ENCODE data around the gene B3GNT5. TPM values are rescaled to one million over a fixed set of nuclear protein-coding genes. Genes with fewer than 3 reads are reported as not detected.

The B3GNT5 gene
- total and polyA plus RNA-seq, 2 donors (not counting 1 experiment from before 2014, with no cell fraction given), result 0.07 to 0.37 TPM

DNA sequence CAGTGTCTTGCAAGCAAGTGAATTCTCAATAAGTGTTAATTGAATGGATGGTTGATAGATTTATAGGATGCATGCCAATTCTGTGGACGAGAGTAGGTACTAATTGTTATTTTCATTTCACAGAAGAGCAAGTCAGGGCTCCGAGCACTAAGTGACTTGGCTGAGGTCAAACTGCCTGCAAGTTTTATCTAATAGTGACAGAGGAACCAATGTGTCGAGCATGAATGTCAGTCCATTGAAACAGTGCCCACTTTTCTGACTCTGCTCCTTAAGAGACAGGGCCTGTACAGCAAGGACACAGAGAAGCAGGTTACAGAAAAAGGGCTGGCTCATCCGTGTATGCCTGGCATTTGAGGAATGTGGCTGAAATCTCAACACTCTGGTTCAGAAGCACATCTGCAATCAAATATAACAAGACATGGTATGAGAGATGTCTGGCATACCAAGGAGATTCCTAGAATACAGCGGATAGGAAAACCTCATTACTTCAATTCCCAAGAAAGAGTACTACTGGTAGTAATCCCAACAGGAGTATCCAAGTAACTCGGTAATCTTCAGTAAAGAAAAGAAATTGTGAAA lies 6.0 kb upstream of the B3GNT5 start:
- Histone ChIP-seq H2AFZ (ENCODE audit: insufficient read depth, low read depth, low read length, poor library complexity, severe bottlenecking) (no peak overlapping the region), H3K79me2 (ENCODE audit: control insufficient read depth, insufficient read depth, low read length) (no peaks in the 10 kb centered on the region), H3K36me3 (replicated peaks in 1 of 2; ENCODE audit: control extremely low read depth in 1 of 2, control insufficient read depth in 1 of 2, extremely low read depth in 1 of 2, insufficient read depth in 2 of 2, low read length in 1 of 2) (no peaks in the 10 kb centered on the region), H4K20me1 (ENCODE audit: control insufficient read depth, insufficient read depth, low read length, poor library complexity, severe bottlenecking) (no peaks in the 10 kb centered on the region), H3K4me3 (ENCODE audit: control extremely low read depth in 1 of 5, extremely low read depth in 1 of 5, insufficient read depth in 1 of 5, low read depth in 2 of 5, low read length in 4 of 5) (no peak overlapping the region), H3K27me3 (replicated peaks in 1 of 4; ENCODE audit: control extremely low read depth in 1 of 4, control insufficient read depth in 3 of 4, insufficient read depth in 4 of 4, low read length in 3 of 4) (peaks cover 0 to 45% (median 14%) of the 10 kb centered on the region in 4 experiments), H3K27ac (ENCODE audit: low read length in 2 of 2) (no peak overlapping the region), H3K4me2 (replicated peaks; ENCODE audit: low read depth, low read length, poor library complexity, severe bottlenecking) (no peak overlapping the region), H3K9me3 (ENCODE audit: control extremely low read depth in 1 of 3, control insufficient read depth in 2 of 3, insufficient read depth in 1 of 3, low read length in 2 of 3) (peaks cover 2 to 16% (median 15%) of the 10 kb centered on the region in 3 donors), H3K4me1 (ENCODE audit: control insufficient read depth in 2 of 2, insufficient read depth in 2 of 2, low read length in 2 of 2) (no peaks in the 10 kb centered on the region), H3K9ac (ENCODE audit: low read length) (no peak overlapping the region)
- POLR2A ChIA-PET, result no interaction called here
- peaks cover 5% of the 10 kb centered on the region for H3K9me3 Mint-ChIP-seq (ENCODE audit: insufficient read depth)
- TF ChIP-seq, protein P1, sequence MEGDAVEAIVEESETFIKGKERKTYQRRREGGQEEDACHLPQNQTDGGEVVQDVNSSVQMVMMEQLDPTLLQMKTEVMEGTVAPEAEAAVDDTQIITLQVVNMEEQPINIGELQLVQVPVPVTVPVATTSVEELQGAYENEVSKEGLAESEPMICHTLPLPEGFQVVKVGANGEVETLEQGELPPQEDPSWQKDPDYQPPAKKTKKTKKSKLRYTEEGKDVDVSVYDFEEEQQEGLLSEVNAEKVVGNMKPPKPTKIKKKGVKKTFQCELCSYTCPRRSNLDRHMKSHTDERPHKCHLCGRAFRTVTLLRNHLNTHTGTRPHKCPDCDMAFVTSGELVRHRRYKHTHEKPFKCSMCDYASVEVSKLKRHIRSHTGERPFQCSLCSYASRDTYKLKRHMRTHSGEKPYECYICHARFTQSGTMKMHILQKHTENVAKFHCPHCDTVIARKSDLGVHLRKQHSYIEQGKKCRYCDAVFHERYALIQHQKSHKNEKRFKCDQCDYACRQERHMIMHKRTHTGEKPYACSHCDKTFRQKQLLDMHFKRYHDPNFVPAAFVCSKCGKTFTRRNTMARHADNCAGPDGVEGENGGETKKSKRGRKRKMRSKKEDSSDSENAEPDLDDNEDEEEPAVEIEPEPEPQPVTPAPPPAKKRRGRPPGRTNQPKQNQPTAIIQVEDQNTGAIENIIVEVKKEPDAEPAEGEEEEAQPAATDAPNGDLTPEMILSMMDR (IDR thresholded peaks at IDR 0.05), result no peak
- no peak for TF ChIP-seq EZH2 (IDR thresholded peaks at IDR 0.05; ENCODE audit: borderline replicate concordance, insufficient read depth, low read depth, low read length, poor library complexity, severe bottlenecking)
- H3K27me3 Mint-ChIP-seq, result peaks cover 40% of the 10 kb centered on the region
- WGBS (ENCODE audit: insufficient coverage), result 92% methylated on average over 3 of the region's 6 CpGs
- CTCF ChIA-PET, result no interaction called here
- intact Hi-C loops (cut with micrococcal nuclease), result no loop called here
- no peak overlapping the region for H3K4me3 Mint-ChIP-seq
- H3K4me1 Mint-ChIP-seq, result no peaks in the 10 kb centered on the region
- DNase-seq (no peak), ATAC-seq (ENCODE audit: low read depth) (no peak)
- no peak overlapping the region for H3K27ac Mint-ChIP-seq

DNA sequence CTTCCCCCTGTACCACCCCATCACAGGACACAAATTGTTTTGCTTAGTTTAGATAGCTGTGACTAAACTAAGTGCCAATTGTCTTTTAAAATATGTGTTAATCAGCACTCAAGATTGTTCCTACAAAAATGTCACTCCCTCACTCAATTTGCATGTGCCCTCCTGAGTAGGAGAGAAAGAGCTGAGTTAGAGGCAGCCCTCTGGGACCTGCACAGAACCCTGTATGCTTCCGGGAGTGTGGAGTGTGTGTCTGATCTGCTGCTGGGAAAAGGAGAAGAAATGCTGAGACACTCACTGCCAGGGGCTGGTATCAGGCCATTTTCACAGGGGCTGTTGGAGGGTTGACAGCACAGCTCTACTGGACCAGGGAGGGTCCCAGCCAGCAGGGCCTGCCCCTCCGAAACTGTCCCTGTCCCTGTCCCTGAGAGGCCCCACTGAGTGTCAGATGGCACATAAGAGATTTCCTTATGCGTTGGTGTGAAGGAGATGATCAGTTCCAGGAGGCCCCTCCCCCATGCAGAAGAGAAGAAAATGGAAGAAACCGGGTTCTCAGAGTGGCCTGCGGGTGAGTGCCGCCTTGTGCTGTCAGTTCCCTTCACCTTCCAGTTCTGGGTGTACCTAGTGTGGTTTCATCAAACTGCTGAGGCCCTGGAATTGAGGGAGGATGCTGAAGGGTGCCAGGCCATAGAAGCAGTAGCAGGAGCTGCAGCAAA lies 3.9 kb upstream of the B3GNT5 start:
- Histone ChIP-seq H3K4me3 (ENCODE audit: control extremely low read depth in 1 of 5, extremely low read depth in 1 of 5, insufficient read depth in 1 of 5, low read depth in 2 of 5, low read length in 4 of 5) (no peak overlapping the region), H3K4me1 (ENCODE audit: control insufficient read depth in 2 of 2, insufficient read depth in 2 of 2, low read length in 2 of 2) (peaks cover 8 to 9% of the 10 kb centered on the region in 2 donors), H3K27me3 (replicated peaks in 1 of 4; ENCODE audit: control extremely low read depth in 1 of 4, control insufficient read depth in 3 of 4, insufficient read depth in 4 of 4, low read length in 3 of 4) (peaks cover 0 to 46% (median 27%) of the 10 kb centered on the region in 4 experiments), H3K9ac (ENCODE audit: low read length) (no peak overlapping the region), H4K20me1 (ENCODE audit: control insufficient read depth, insufficient read depth, low read length, poor library complexity, severe bottlenecking) (no peaks in the 10 kb centered on the region), H3K4me2 (replicated peaks; ENCODE audit: low read depth, low read length, poor library complexity, severe bottlenecking) (no peak overlapping the region), H3K36me3 (replicated peaks in 1 of 2; ENCODE audit: control extremely low read depth in 1 of 2, control insufficient read depth in 1 of 2, extremely low read depth in 1 of 2, insufficient read depth in 2 of 2, low read length in 1 of 2) (no peaks in the 10 kb centered on the region), H3K27ac (ENCODE audit: low read length in 2 of 2) (no peak overlapping the region), H2AFZ (ENCODE audit: insufficient read depth, low read depth, low read length, poor library complexity, severe bottlenecking) (no peak overlapping the region), H3K79me2 (ENCODE audit: control insufficient read depth, insufficient read depth, low read length) (no peaks in the 10 kb centered on the region), H3K9me3 (ENCODE audit: control extremely low read depth in 1 of 3, control insufficient read depth in 2 of 3, insufficient read depth in 1 of 3, low read length in 2 of 3) (no peaks in the 10 kb centered on the region)
- no peaks in the 10 kb centered on the region for H3K9me3 Mint-ChIP-seq (ENCODE audit: insufficient read depth)
- ATAC-seq (ENCODE audit: low read depth) (no peak), DNase-seq (no peak)
- no peak for TF ChIP-seq EZH2 (IDR thresholded peaks at IDR 0.05; ENCODE audit: borderline replicate concordance, insufficient read depth, low read depth, low read length, poor library complexity, severe bottlenecking)
- TF ChIP-seq, protein P1 (IDR thresholded peaks at IDR 0.05), result no peak
- no peak overlapping the region for H3K27ac Mint-ChIP-seq
- peaks cover 41% of the 10 kb centered on the region for H3K27me3 Mint-ChIP-seq
- POLR2A ChIA-PET, result no interaction called here
- 73% methylated on average over 4 of the region's 6 CpGs for WGBS (ENCODE audit: insufficient coverage)
- intact Hi-C loops (cut with micrococcal nuclease), result no loop called here
- CTCF ChIA-PET, result no interaction called here
- H3K4me1 Mint-ChIP-seq, result peaks cover 6% of the 10 kb centered on the region
- H3K4me3 Mint-ChIP-seq, result no peak overlapping the region

Measured in B cell (primary cell).